HepG2 (cell line): ENCODE data around the gene RBM25. TPM values are rescaled to one million over a fixed set of nuclear protein-coding genes. Genes with fewer than 3 reads are reported as not detected.

Experiments used
- ATAC-seq: fragments of 200-7000 bp; cut with Tn5 transposase; 3 replicates; pipeline ENCODE4 v1.9.1; 2020; ENCODE audit warnings: mild to moderate bottlenecking, moderate library complexity
- BruUV-seq: library from RNA; stranded (reverse); fragments of 400-500 nt; replicated peaks from 2 replicates; lab custom pipeline; 2021; lab: Mats Ljungman, UMichigan
- CTCF ChIA-PET: fragments of 300-600 bp; formaldehyde crosslinking; extraction: SDS; loops from one replicate; lab custom pipeline; 2021; ENCODE audit warnings: low total read pairs, inconsistent platforms, low intra/inter-chr PET ratio; lab: Yijun Ruan, JAX
- POLR2A ChIA-PET: fragments of 350-600 bp; sonication (Branson Sonifier 250); formaldehyde crosslinking; loops from one replicate; lab custom pipeline; 2020; ENCODE audit warnings: antibody characterized with exemption, inconsistent platforms; lab: Yijun Ruan, JAX
- DNase-seq: peaks from one replicate; pipeline ENCODE4 v3.0.0-alpha.2; 2015; ENCODE audit warnings: low spot score
- FAIRE-seq: peaks from 3 replicates; lab custom pipeline; 2011; peaks lifted over from hg19 to GRCh38; lab: Jason Lieb, UNC
- H2AFZ ChIP-seq: one replicate; pipeline ENCODE4 v1.6.1; 2011; ENCODE audit warnings: low read length, inconsistent platforms
- H3K27ac ChIP-seq: fragments of 300-600 bp; 3 replicates; pipeline ENCODE4 v1.8.0; 2011; ENCODE audit warnings: mixed run types, mild to moderate bottlenecking, mixed read lengths, low read length, inconsistent platforms; ENCODE audit not compliant: insufficient read depth; ENCODE audit errors: extremely low read length
- H3K27me3 ChIP-seq, 2 experiments: fragments of 200-600 bp in 1 of 2; 2 replicates in 1 of 2; 3 replicates in 1 of 2; pipeline versions ENCODE4 v1.6.0 to v1.8.0; 2011; ENCODE audit warnings: low read length in 2 of 2, mild to moderate bottlenecking in 2 of 2, moderate library complexity in 2 of 2, inconsistent platforms in 1 of 2; ENCODE audit not compliant: insufficient read depth in 2 of 2, control insufficient read depth in 1 of 2
- H3K36me3 ChIP-seq, 2 experiments: fragments of 200-600 bp in 1 of 2; replicated peaks in 1 of 2; 2 replicates in 1 of 2; 3 replicates in 1 of 2; pipeline versions ENCODE4 v1.5.1 to v1.8.0; 2011; ENCODE audit warnings: low read length in 2 of 2, inconsistent platforms in 1 of 2; ENCODE audit not compliant: insufficient read depth in 2 of 2, control insufficient read depth in 1 of 2
- H3K4me1 ChIP-seq: 2 replicates; pipeline ENCODE4 v1.5.1; 2012; ENCODE audit warnings: low read length, inconsistent platforms; ENCODE audit not compliant: insufficient read depth
- H3K4me2 ChIP-seq: 2 replicates; pipeline ENCODE4 v1.6.0; 2011; ENCODE audit warnings: low read depth, low read length, inconsistent platforms
- H3K4me3 ChIP-seq, 3 experiments: fragments of 200-600 bp in 1 of 3; sonication (generic), shearing (Covaris generic) in 1 of 3; replicated peaks in 1 of 3; 2 replicates each; pipeline ENCODE4 v1.5.1; 2011 to 2016; ENCODE audit warnings: low read length in 3 of 3, inconsistent platforms in 2 of 3, low read depth in 2 of 3, mild to moderate bottlenecking in 2 of 3, control low read depth in 1 of 3, mixed read lengths in 1 of 3; ENCODE audit not compliant: insufficient read depth in 1 of 3
- H3K79me2 ChIP-seq: one replicate; pipeline ENCODE4 v1.6.1; 2011; ENCODE audit warnings: low read length, inconsistent platforms; ENCODE audit not compliant: insufficient read depth
- H3K9ac ChIP-seq: 2 replicates; pipeline ENCODE4 v1.6.0; 2011; ENCODE audit warnings: mild to moderate bottlenecking, low read depth, low read length, inconsistent platforms; ENCODE audit not compliant: insufficient read depth
- H3K9me3 ChIP-seq: 2 replicates; pipeline ENCODE4 v1.5.1; 2012; ENCODE audit warnings: mild to moderate bottlenecking, low read length
- H4K20me1 ChIP-seq: 2 replicates; pipeline ENCODE4 v1.6.0; 2011; ENCODE audit warnings: inconsistent platforms, mild to moderate bottlenecking, low read length, moderate library complexity; ENCODE audit not compliant: insufficient read depth
- EHMT2 ChIP-seq: fragments of 200-600 bp; sonication (generic); IDR thresholded peaks from 2 replicates; pipeline ENCODE4 v1.7.0; 2017; ENCODE audit warnings: antibody characterized with exemption, low read depth, low read length, borderline replicate concordance
- HDAC2 ChIP-seq: sonication (generic); formaldehyde crosslinking; IDR thresholded peaks from 2 replicates; pipeline ENCODE4 v1.4.0; 2020; ENCODE audit warnings: missing genetic modification reagents
- HMG20A ChIP-seq: IDR thresholded peaks from 2 replicates; pipeline ENCODE4 v1.6.1; 2016; ENCODE audit warnings: borderline replicate concordance
- MATR3 ChIP-seq: sonication (generic); formaldehyde crosslinking; IDR thresholded peaks from 2 replicates; pipeline ENCODE4 v1.4.0; 2020; ENCODE audit warnings: missing genetic modification reagents
- ZNF501 ChIP-seq: sonication (generic); formaldehyde crosslinking; IDR thresholded peaks from 2 replicates; pipeline ENCODE4 v1.5.1; 2020; ENCODE audit warnings: mild to moderate bottlenecking, moderate library complexity, missing genetic modification reagents
- ZNF552 ChIP-seq: sonication (generic); formaldehyde crosslinking; IDR thresholded peaks from 2 replicates; pipeline ENCODE4 v1.9.0; 2022; ENCODE audit warnings: missing genetic modification reagents, mild to moderate bottlenecking, borderline replicate concordance
- WGBS: methylation state at CpG from one replicate; pipeline ENCODE4 v1.1.6; 2017; ENCODE audit warnings: low lambda C conversion rate; 5-methylcytosine and 5-hydroxymethylcytosine counted together
- in situ Hi-C: cut with HindIII; loops from 2 replicates; pipeline ENCODE4 v1.10.0; 2017; ENCODE audit warnings: low pct_unique_long_range_greater_than_20kb; ENCODE audit not compliant: extremely low pct_ligation_motif_present
- intact Hi-C: fragments of 100-400 bp; cut with micrococcal nuclease; formaldehyde crosslinking; loops from one replicate; pipeline ENCODE4 v1.10.0; 2022; ENCODE audit not compliant: unreplicated experiment
- polyA plus RNA-seq, 8 experiments: library from polyadenylated mRNA; depleted of rRNA in 3 of 8; stranded (reverse) in 7 of 8; unstranded in 1 of 8; fragments of >200 nt; fragmentation: Illumina TruSeq in 4 of 8; extraction: Trizol in 4 of 8; gene quantifications; 2 replicates each; pipeline versions ENCODE4 v1.2.1 to v1.2.3, GENCODE V29; 2011 to 2016; ENCODE audit warnings: low read depth in 4 of 8, missing spikeins in 1 of 8, mixed read lengths in 1 of 8; ENCODE audit not compliant: insufficient read depth in 1 of 8
- total RNA-seq, 5 experiments: library from RNA; depleted of rRNA; stranded (reverse); fragments of >200 nt; fragmentation: Illumina TruSeq; extraction: Trizol; gene quantifications; 2 replicates each; pipeline ENCODE4 v1.2.3, GENCODE V29; 2016; ENCODE audit warnings: low read depth in 1 of 5
- TF ChIP-seq, protein P1 (sequence below): sonication (generic); formaldehyde crosslinking; IDR thresholded peaks from 2 replicates; pipeline ENCODE4 v1.4.0; 2020; ENCODE audit warnings: missing genetic modification reagents
- TF ChIP-seq, protein P2 (sequence below): sonication (generic); formaldehyde crosslinking; IDR thresholded peaks from 2 replicates; pipeline ENCODE4 v1.8.0; 2022; ENCODE audit warnings: mild to moderate bottlenecking, missing genetic modification reagents
- TF ChIP-seq, protein P3 (sequence below): IDR thresholded peaks from 2 replicates; pipeline ENCODE4 v1.6.1; 2016; ENCODE audit warnings: low read depth, borderline replicate concordance
- TF ChIP-seq, protein P4 (sequence below): sonication (generic); formaldehyde crosslinking; IDR thresholded peaks from 2 replicates; pipeline ENCODE4 v1.8.1; 2022; ENCODE audit warnings: mild to moderate bottlenecking, missing genetic modification reagents

The RBM25 gene
- total and polyA plus RNA-seq, 2 of the 13 experiments (the other 11 are each of a cell fraction or from before 2014, with no cell fraction given) = 34.1 to 65.9 TPM

DNA sequence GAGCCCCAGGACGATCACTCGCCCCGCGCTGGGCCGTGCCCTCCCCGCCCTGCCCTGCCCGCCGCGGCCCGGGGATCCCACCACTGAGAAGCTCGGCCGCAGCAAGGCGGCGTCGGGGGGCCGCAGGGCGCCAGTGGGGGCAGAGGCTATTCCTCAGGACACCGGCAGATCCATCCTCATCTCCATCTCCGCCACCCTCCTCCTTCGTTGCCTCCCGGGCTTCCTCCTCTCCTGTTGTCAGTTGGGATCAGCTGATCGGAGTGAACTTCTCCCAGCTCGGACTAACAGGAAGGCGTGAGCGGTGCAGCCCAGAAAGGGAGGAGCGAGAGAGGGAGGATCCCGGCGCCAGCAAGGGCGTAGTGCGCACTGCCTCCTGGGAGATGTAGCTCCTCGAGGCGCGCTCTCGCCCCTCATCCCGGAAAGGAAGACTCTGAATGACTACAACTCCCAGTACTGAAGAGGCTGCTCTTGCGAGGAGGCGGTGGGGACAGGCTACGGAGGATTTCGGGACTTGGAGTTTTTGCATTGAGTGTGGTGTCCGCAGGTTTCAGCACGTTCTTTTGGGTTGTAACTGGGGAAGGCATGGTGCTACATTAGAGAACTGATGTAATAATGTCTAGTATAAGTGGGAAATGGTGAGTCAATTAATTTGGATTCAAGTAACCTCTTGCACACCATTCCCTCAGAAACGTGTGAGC is 31.3 kb upstream of the RBM25 start, which contains the start of gene ZFYVE1 (continued):
- TF ChIP-seq, protein P1, sequence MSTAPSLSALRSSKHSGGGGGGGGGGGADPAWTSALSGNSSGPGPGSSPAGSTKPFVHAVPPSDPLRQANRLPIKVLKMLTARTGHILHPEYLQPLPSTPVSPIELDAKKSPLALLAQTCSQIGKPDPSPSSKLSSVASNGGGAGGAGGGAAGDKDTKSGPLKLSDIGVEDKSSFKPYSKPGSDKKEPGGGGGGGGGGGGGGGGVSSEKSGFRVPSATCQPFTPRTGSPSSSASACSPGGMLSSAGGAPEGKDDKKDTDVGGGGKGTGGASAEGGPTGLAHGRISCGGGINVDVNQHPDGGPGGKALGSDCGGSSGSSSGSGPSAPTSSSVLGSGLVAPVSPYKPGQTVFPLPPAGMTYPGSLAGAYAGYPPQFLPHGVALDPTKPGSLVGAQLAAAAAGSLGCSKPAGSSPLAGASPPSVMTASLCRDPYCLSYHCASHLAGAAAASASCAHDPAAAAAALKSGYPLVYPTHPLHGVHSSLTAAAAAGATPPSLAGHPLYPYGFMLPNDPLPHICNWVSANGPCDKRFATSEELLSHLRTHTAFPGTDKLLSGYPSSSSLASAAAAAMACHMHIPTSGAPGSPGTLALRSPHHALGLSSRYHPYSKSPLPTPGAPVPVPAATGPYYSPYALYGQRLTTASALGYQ (CRISPR knock-in tag) = no peak
- TF ChIP-seq, protein P2, sequence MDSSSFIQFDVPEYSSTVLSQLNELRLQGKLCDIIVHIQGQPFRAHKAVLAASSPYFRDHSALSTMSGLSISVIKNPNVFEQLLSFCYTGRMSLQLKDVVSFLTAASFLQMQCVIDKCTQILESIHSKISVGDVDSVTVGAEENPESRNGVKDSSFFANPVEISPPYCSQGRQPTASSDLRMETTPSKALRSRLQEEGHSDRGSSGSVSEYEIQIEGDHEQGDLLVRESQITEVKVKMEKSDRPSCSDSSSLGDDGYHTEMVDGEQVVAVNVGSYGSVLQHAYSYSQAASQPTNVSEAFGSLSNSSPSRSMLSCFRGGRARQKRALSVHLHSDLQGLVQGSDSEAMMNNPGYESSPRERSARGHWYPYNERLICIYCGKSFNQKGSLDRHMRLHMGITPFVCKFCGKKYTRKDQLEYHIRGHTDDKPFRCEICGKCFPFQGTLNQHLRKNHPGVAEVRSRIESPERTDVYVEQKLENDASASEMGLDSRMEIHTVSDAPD (CRISPR knock-in tag) = no peak
- no peak for TF ChIP-seq EHMT2
- TF ChIP-seq, protein P3, sequence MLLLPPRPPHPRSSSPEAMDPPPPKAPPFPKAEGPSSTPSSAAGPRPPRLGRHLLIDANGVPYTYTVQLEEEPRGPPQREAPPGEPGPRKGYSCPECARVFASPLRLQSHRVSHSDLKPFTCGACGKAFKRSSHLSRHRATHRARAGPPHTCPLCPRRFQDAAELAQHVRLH (CRISPR knock-in tag) = 0 out of 2 replicates have a peak, but pooled peaks have one; percentile 59
- TF ChIP-seq ZNF552 (CRISPR knock-in tag) = no peak

DNA sequence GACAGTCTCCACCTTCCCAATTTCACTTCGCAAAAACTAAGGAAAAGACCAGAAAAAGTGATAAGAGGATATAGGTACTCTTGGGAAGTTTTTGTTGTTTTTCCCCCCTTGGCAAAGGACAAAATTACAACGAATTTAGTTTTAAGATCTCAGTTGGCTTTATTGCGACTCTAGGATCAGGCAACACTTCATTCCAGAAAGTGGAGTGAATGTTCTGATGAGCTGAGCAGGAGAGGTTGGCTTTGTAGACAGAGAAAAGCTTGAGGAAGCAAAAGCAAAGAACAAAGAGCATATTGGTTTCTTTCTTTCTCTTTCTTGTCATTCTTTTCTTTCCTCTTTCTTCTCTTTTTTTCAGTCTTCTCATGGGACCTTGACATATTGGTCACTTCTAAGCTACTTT is 30.8 kb upstream of the RBM25 start:
- H3K4me1 ChIP-seq = peaks cover 21% of the 10 kb centered on the region
- no peaks in the 10 kb centered on the region for H4K20me1 ChIP-seq
- H2AFZ ChIP-seq = peak overlapping the region; percentile 99
- peak overlapping the region; percentile 56; the same call in 1 of the 2 replicates for H3K9ac ChIP-seq
- peak; percentile 6; the same call in 2 of the 3 replicates for ATAC-seq
- TF ChIP-seq ZNF501 (peak; percentile 15; the same call in 1 of the 2 replicates), HMG20A (CRISPR knock-in tag) (no peak), HDAC2 (CRISPR knock-in tag) (no peak), MATR3 (CRISPR knock-in tag) (no peak)
- TF ChIP-seq, protein P4, sequence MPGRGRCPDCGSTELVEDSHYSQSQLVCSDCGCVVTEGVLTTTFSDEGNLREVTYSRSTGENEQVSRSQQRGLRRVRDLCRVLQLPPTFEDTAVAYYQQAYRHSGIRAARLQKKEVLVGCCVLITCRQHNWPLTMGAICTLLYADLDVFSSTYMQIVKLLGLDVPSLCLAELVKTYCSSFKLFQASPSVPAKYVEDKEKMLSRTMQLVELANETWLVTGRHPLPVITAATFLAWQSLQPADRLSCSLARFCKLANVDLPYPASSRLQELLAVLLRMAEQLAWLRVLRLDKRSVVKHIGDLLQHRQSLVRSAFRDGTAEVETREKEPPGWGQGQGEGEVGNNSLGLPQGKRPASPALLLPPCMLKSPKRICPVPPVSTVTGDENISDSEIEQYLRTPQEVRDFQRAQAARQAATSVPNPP (CRISPR knock-in tag) = no peak
- TF ChIP-seq, all 625 proteins: peak for 1
- CTCF ChIA-PET = no interaction called here
- H3K36me3 ChIP-seq = peaks cover 0 to 6% of the 10 kb centered on the region in 2 experiments; a peak in 2 of 5 replicates
- no peaks in the 10 kb centered on the region for H3K9me3 ChIP-seq
- no TSS peak for BruUV-seq
- H3K4me3 ChIP-seq = peak overlapping the region; percentile 71 to 97 (median 84)
- POLR2A ChIA-PET = interaction anchor here (0.8 to 2.7 kb wide), 3 partner anchors 8 to 55 kb away, joined by 3 to 38 read pairs (median 4); partner anchors contain the start of gene RBM25
- 3% methylated on average over 3 of the region's 3 CpGs for WGBS
- H3K4me2 ChIP-seq = peak overlapping the region; percentile 78
- H3K27me3 ChIP-seq = no peaks in the 10 kb centered on the region
- intact Hi-C loops = no loop called here
- H3K79me2 ChIP-seq = no peaks in the 10 kb centered on the region
- peak overlapping the region; percentile 32 for H3K27ac ChIP-seq
- no peak for FAIRE-seq
- no peak for DNase-seq
- in situ Hi-C loops = loop anchor here (25.0 kb wide), 1 partner anchor 435 kb away; the partner anchor contains the start of gene NUMB
